ENCODE measurements around the gene AKAP12.

DNA sequence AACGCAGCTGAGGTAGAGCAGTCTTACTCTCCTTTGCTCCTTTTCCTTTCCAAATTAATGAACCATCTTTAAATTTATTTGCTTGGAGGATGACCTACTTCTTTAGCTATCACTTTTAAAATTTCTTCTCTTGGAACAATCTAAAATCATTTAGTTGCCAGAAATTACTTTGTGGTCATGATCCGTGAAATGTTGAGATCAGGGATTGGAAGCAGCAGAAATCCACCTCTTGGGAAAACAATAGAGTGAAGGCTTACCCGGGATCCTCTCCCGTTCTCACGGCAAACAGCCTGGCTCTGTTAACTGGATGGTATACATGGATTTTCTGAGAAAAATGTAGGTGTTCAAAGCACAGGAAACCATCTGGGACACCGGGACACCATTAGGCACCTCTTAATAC, 7.7 kb downstream of the AKAP12 start:
- TF ChIP-seq, protein P1, sequence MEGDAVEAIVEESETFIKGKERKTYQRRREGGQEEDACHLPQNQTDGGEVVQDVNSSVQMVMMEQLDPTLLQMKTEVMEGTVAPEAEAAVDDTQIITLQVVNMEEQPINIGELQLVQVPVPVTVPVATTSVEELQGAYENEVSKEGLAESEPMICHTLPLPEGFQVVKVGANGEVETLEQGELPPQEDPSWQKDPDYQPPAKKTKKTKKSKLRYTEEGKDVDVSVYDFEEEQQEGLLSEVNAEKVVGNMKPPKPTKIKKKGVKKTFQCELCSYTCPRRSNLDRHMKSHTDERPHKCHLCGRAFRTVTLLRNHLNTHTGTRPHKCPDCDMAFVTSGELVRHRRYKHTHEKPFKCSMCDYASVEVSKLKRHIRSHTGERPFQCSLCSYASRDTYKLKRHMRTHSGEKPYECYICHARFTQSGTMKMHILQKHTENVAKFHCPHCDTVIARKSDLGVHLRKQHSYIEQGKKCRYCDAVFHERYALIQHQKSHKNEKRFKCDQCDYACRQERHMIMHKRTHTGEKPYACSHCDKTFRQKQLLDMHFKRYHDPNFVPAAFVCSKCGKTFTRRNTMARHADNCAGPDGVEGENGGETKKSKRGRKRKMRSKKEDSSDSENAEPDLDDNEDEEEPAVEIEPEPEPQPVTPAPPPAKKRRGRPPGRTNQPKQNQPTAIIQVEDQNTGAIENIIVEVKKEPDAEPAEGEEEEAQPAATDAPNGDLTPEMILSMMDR (IDR thresholded peaks at IDR 0.05; ENCODE audit: poor library complexity, severe bottlenecking): no peak
- TF ChIP-seq SMC3 (conservative IDR thresholded peaks at IDR 0.05; ENCODE audit: poor library complexity): no peak
- no peak for TF ChIP-seq RAD21 (conservative IDR thresholded peaks at IDR 0.05)
- TF ChIP-seq POLR2AphosphoS5 (IDR thresholded peaks at IDR 0.05): no peak
- TF ChIP-seq EZH2 (IDR thresholded peaks at IDR 0.05; ENCODE audit: borderline replicate concordance, insufficient read depth, low read length, poor library complexity, severe bottlenecking): no peak
- TF ChIP-seq, protein P2, sequence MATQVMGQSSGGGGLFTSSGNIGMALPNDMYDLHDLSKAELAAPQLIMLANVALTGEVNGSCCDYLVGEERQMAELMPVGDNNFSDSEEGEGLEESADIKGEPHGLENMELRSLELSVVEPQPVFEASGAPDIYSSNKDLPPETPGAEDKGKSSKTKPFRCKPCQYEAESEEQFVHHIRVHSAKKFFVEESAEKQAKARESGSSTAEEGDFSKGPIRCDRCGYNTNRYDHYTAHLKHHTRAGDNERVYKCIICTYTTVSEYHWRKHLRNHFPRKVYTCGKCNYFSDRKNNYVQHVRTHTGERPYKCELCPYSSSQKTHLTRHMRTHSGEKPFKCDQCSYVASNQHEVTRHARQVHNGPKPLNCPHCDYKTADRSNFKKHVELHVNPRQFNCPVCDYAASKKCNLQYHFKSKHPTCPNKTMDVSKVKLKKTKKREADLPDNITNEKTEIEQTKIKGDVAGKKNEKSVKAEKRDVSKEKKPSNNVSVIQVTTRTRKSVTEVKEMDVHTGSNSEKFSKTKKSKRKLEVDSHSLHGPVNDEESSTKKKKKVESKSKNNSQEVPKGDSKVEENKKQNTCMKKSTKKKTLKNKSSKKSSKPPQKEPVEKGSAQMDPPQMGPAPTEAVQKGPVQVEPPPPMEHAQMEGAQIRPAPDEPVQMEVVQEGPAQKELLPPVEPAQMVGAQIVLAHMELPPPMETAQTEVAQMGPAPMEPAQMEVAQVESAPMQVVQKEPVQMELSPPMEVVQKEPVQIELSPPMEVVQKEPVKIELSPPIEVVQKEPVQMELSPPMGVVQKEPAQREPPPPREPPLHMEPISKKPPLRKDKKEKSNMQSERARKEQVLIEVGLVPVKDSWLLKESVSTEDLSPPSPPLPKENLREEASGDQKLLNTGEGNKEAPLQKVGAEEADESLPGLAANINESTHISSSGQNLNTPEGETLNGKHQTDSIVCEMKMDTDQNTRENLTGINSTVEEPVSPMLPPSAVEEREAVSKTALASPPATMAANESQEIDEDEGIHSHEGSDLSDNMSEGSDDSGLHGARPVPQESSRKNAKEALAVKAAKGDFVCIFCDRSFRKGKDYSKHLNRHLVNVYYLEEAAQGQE (IDR thresholded peaks at IDR 0.05; ENCODE audit: borderline replicate concordance): no peak

All from neural cell (in vitro differentiated cells).